PFSK-1 (cell line): Measurements from ENCODE around the gene SRP54.

Experiments
- POLR2AphosphoS5 ChIP-seq: IDR thresholded peaks from 2 replicates; pipeline ENCODE4 v1.6.1; 2012; ENCODE audit warnings: low read depth, mild to moderate bottlenecking, control low read depth, low read length, moderate library complexity
- SIN3A ChIP-seq: IDR thresholded peaks from 2 replicates; pipeline ENCODE4 v1.6.1; 2012; ENCODE audit warnings: mild to moderate bottlenecking, low read length, moderate library complexity, borderline replicate concordance; ENCODE audit not compliant: insufficient read depth
- TAF1 ChIP-seq: IDR thresholded peaks from 2 replicates; pipeline ENCODE4 v1.6.1; 2012; ENCODE audit warnings: low read length, control low read depth, borderline replicate concordance; ENCODE audit not compliant: insufficient read depth
- TF ChIP-seq, protein P1 (sequence below), 2 experiments: IDR thresholded peaks; 2 replicates each; pipeline versions ENCODE4 v1.6.1 to v1.8.0; 2011 to 2012; ENCODE audit warnings: low read depth in 2 of 2, low read length in 2 of 2, control low read depth in 1 of 2, inconsistent platforms in 1 of 2, mild to moderate bottlenecking in 1 of 2, moderate library complexity in 1 of 2; ENCODE audit not compliant: insufficient read depth in 1 of 2

DNA sequence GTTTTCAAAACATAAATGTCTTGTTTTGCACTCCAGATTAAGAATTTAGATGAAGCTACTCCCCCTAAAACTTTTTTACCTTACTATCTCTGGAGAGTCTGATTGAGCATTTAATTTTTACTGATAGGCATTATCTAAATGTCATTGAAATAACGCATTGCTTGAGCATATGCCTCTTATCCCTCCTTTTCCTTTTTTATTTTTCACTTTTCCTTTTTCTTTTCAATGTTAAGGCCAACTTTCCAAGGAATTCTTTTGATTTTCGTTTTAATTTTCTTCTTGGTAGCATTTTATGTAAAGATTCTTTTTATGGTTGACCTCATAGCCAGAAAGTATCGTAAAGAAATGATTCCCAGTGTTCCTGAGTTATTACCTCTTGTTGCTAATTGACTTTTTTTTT lies 2.9 kb downstream of the SRP54 start:
- no peak for TF ChIP-seq SIN3A
- no peak for TF ChIP-seq TAF1
- TF ChIP-seq POLR2AphosphoS5 = no peak
- TF ChIP-seq, protein P1, sequence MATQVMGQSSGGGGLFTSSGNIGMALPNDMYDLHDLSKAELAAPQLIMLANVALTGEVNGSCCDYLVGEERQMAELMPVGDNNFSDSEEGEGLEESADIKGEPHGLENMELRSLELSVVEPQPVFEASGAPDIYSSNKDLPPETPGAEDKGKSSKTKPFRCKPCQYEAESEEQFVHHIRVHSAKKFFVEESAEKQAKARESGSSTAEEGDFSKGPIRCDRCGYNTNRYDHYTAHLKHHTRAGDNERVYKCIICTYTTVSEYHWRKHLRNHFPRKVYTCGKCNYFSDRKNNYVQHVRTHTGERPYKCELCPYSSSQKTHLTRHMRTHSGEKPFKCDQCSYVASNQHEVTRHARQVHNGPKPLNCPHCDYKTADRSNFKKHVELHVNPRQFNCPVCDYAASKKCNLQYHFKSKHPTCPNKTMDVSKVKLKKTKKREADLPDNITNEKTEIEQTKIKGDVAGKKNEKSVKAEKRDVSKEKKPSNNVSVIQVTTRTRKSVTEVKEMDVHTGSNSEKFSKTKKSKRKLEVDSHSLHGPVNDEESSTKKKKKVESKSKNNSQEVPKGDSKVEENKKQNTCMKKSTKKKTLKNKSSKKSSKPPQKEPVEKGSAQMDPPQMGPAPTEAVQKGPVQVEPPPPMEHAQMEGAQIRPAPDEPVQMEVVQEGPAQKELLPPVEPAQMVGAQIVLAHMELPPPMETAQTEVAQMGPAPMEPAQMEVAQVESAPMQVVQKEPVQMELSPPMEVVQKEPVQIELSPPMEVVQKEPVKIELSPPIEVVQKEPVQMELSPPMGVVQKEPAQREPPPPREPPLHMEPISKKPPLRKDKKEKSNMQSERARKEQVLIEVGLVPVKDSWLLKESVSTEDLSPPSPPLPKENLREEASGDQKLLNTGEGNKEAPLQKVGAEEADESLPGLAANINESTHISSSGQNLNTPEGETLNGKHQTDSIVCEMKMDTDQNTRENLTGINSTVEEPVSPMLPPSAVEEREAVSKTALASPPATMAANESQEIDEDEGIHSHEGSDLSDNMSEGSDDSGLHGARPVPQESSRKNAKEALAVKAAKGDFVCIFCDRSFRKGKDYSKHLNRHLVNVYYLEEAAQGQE (IDR thresholded peaks at IDR 0.05; ENCODE audit: insufficient read depth in 1 of 2, low read depth in 2 of 2, low read length in 2 of 2) = no peak
